ENCODE results near the gene SPEG. TPM values are rescaled to one million over a fixed set of nuclear protein-coding genes. Genes with fewer than 3 reads are reported as not detected.

The SPEG gene
- total RNA-seq, 2 experiments from 2014 or later, result 0.46 TPM; not detected in 1

GRCh38 chr2:219536967-219537366 is 102.3 kb downstream of the SPEG start:
- no peaks in the 10 kb centered on the region for H3K4me1 ChIP-seq (ENCODE audit: insufficient read depth, low read length, poor library complexity, severe bottlenecking)
- H3K4me2 ChIP-seq (ENCODE audit: low read length), result no peak overlapping the region
- peaks cover 24% of the 10 kb centered on the region for H3K36me3 ChIP-seq (ENCODE audit: insufficient read depth, low read length)
- intact Hi-C loops (cut with micrococcal nuclease; ENCODE audit: unreplicated experiment), result no loop called here
- CTCF ChIA-PET (ENCODE audit: unreplicated experiment), result no interaction called here
- H3K4me3 ChIP-seq (ENCODE audit: low read depth, low read length, poor library complexity, severe bottlenecking), result no peak overlapping the region
- POLR2A ChIA-PET, result no interaction called here
- no peak for DNase-seq (ENCODE audit: low spot score)
- H3K9me2 ChIP-seq (ENCODE audit: insufficient read depth, low read length), result no peaks in the 10 kb centered on the region
- H3K9me3 ChIP-seq (ENCODE audit: low read length), result no peaks in the 10 kb centered on the region
- no peak overlapping the region for H3K27ac ChIP-seq (ENCODE audit: low read depth, low read length, poor library complexity, severe bottlenecking)
- no peak for TF ChIP-seq CTCF (conservative IDR thresholded peaks at IDR 0.05; ENCODE audit: low read length)
- no peak for TF ChIP-seq EZH2phosphoT487 (IDR thresholded peaks at IDR 0.05; ENCODE audit: borderline replicate concordance, low read depth, low read length)
- no TSS peak for BruUV-seq (replicated peaks)
- H3K79me2 ChIP-seq (ENCODE audit: insufficient read depth, low read depth, low read length), result 0 out of 2 replicates have a peak, but pooled peaks cover under 1% of the 10 kb centered on the region
- H4K20me1 ChIP-seq (ENCODE audit: insufficient read depth, low read length), result 0 out of 2 replicates have a peak, but pooled peaks cover 5% of the 10 kb centered on the region
- H2AFZ ChIP-seq (ENCODE audit: low read length), result no peak overlapping the region

- ChIA-PET POLR2A (interaction anchor here (0.6 kb wide), 1 partner anchor 42 kb away, joined by 3 read pairs; a partner anchor contains a TSS), CTCF (ENCODE audit: unreplicated experiment) (no interaction called here)
- no peak for DNase-seq (ENCODE audit: low spot score)
- intact Hi-C loops (cut with micrococcal nuclease; ENCODE audit: unreplicated experiment), result no loop called here
- no peak overlapping the region for H2AFZ ChIP-seq (ENCODE audit: low read length)
- H3K9me3 ChIP-seq (ENCODE audit: low read length), result no peaks in the 10 kb centered on the region
- H3K36me3 ChIP-seq (ENCODE audit: insufficient read depth, low read length), result peaks cover 24% of the 10 kb centered on the region
- H3K4me2 ChIP-seq (ENCODE audit: low read length), result no peak overlapping the region
- H3K9me2 ChIP-seq (ENCODE audit: insufficient read depth, low read length), result no peaks in the 10 kb centered on the region
- BruUV-seq (replicated peaks), result no TSS peak
- TF ChIP-seq EZH2phosphoT487 (IDR thresholded peaks at IDR 0.05; ENCODE audit: borderline replicate concordance, low read depth, low read length), result no peak
- TF ChIP-seq CTCF (conservative IDR thresholded peaks at IDR 0.05; ENCODE audit: low read length), result no peak
- peaks cover 9% of the 10 kb centered on the region; the same call in 1 of the 2 replicates for H3K79me2 ChIP-seq (ENCODE audit: insufficient read depth, low read depth, low read length)
- 0 out of 2 replicates have a peak, but pooled peaks cover 5% of the 10 kb centered on the region for H4K20me1 ChIP-seq (ENCODE audit: insufficient read depth, low read length)
- H3K4me1 ChIP-seq (ENCODE audit: insufficient read depth, low read length, poor library complexity, severe bottlenecking), result no peaks in the 10 kb centered on the region
- no peak overlapping the region for H3K27ac ChIP-seq (ENCODE audit: low read depth, low read length, poor library complexity, severe bottlenecking)
- no peak overlapping the region for H3K4me3 ChIP-seq (ENCODE audit: low read depth, low read length, poor library complexity, severe bottlenecking)
Measured at GRCh38 chr2:219537657-219538488, 103.2 kb downstream of the SPEG start.

GRCh38 chr2:219538504-219538951 is 103.9 kb downstream of the SPEG start:
- no peaks in the 10 kb centered on the region for H3K9me3 ChIP-seq (ENCODE audit: low read length)
- DNase-seq (ENCODE audit: low spot score), result no peak
- H2AFZ ChIP-seq (ENCODE audit: low read length), result no peak overlapping the region
- no peaks in the 10 kb centered on the region for H3K9me2 ChIP-seq (ENCODE audit: insufficient read depth, low read length)
- H3K4me2 ChIP-seq (ENCODE audit: low read length), result no peak overlapping the region
- H3K79me2 ChIP-seq (ENCODE audit: insufficient read depth, low read depth, low read length), result peaks cover 9% of the 10 kb centered on the region; the same call in 1 of the 2 replicates
- BruUV-seq (replicated peaks), result no TSS peak
- 0 out of 2 replicates have a peak, but pooled peaks cover 5% of the 10 kb centered on the region for H4K20me1 ChIP-seq (ENCODE audit: insufficient read depth, low read length)
- POLR2A ChIA-PET, result no interaction called here
- H3K27ac ChIP-seq (ENCODE audit: low read depth, low read length, poor library complexity, severe bottlenecking), result no peak overlapping the region
- TF ChIP-seq EZH2phosphoT487 (IDR thresholded peaks at IDR 0.05; ENCODE audit: borderline replicate concordance, low read depth, low read length) (no peak), CTCF (conservative IDR thresholded peaks at IDR 0.05; ENCODE audit: low read length) (no peak)
- CTCF ChIA-PET (ENCODE audit: unreplicated experiment), result no interaction called here
- H3K36me3 ChIP-seq (ENCODE audit: insufficient read depth, low read length), result peaks cover 24% of the 10 kb centered on the region
- H3K4me3 ChIP-seq (ENCODE audit: low read depth, low read length, poor library complexity, severe bottlenecking), result no peak overlapping the region
- no peaks in the 10 kb centered on the region for H3K4me1 ChIP-seq (ENCODE audit: insufficient read depth, low read length, poor library complexity, severe bottlenecking)
- intact Hi-C loops (cut with micrococcal nuclease; ENCODE audit: unreplicated experiment), result no loop called here
